ENCODE measurements around the gene PLEKHG4. TPM values are rescaled to one million over a fixed set of nuclear protein-coding genes. Genes with fewer than 3 reads are reported as not detected.

Gene PLEKHG4
- total RNA-seq, 2 experiments from 2014 or later: 7.7 to 12.8 TPM

- DNase-seq: peak; percentile 59
- Mint-ChIP-seq H3K27ac (no peak overlapping the region), H3K27me3 (no peaks in the 10 kb centered on the region), H3K4me3 (no peak overlapping the region), H3K36me3 (no peaks in the 10 kb centered on the region), H3K9me3 (ENCODE audit: low read depth) (no peaks in the 10 kb centered on the region), H3K4me1 (no peaks in the 10 kb centered on the region)
- CTCF ChIA-PET: interaction anchor here (0.7 to 2.4 kb wide), 19 partner anchors 10 to 204 kb away, joined by 3 to 30 read pairs (median 4); partner anchors contain the start of genes FHOD1, KCTD19, LRRC36 and PLEKHG4
- peak; percentile 59 for ATAC-seq
Observed at GRCh38 chr16:67260426-67261063, 18.8 kb upstream of the PLEKHG4 start.

- Mint-ChIP-seq H3K9me3 (ENCODE audit: low read depth) (no peaks in the 10 kb centered on the region), H3K4me1 (no peaks in the 10 kb centered on the region), H3K4me3 (no peak overlapping the region), H3K27me3 (no peaks in the 10 kb centered on the region), H3K27ac (peak overlapping the region; percentile 3), H3K36me3 (no peaks in the 10 kb centered on the region)
- CTCF ChIA-PET: interaction anchor here (1.2 to 1.4 kb wide), 2 partner anchors 11 to 16 kb away, joined by 3 to 6 read pairs; partner anchors contain the start of gene FHOD1
- ATAC-seq (no peak), DNase-seq (no peak)
Observed at GRCh38 chr16:67263201-67263600, 16.1 kb upstream of the PLEKHG4 start.

- no peak overlapping the region for H3K27ac Mint-ChIP-seq
- DNase-seq: no peak
- no peak overlapping the region for H3K4me3 Mint-ChIP-seq
- no peaks in the 10 kb centered on the region for H3K36me3 Mint-ChIP-seq
- H3K4me1 Mint-ChIP-seq: no peaks in the 10 kb centered on the region
- ATAC-seq: no peak
- CTCF ChIA-PET: interaction anchor here (0.8 to 1.4 kb wide), 4 partner anchors 8 to 135 kb away, joined by 3 to 6 read pairs (median 3); partner anchors contain the start of gene FHOD1
- H3K9me3 Mint-ChIP-seq (ENCODE audit: low read depth): no peaks in the 10 kb centered on the region
- no peaks in the 10 kb centered on the region for H3K27me3 Mint-ChIP-seq
Observed at GRCh38 chr16:67264277-67264676, 15.1 kb upstream of the PLEKHG4 start.

- Mint-ChIP-seq H3K27me3 (no peaks in the 10 kb centered on the region), H3K9me3 (ENCODE audit: low read depth) (no peaks in the 10 kb centered on the region), H3K4me3 (no peak overlapping the region), H3K27ac (no peak overlapping the region), H3K36me3 (no peaks in the 10 kb centered on the region), H3K4me1 (no peaks in the 10 kb centered on the region)
- ATAC-seq (no peak), DNase-seq (no peak)
- CTCF ChIA-PET: interaction anchor here (1.2 to 1.4 kb wide), 2 partner anchors 9 to 18 kb away, joined by 3 to 6 read pairs; partner anchors contain the start of gene FHOD1
Observed at GRCh38 chr16:67264866-67265265, 14.5 kb upstream of the PLEKHG4 start.

- Mint-ChIP-seq H3K9me3 (ENCODE audit: low read depth) (no peaks in the 10 kb centered on the region), H3K36me3 (no peaks in the 10 kb centered on the region), H3K27ac (no peak overlapping the region), H3K4me1 (no peaks in the 10 kb centered on the region), H3K4me3 (no peak overlapping the region), H3K27me3 (no peaks in the 10 kb centered on the region)
- DNase-seq (no peak), ATAC-seq (no peak)
- CTCF ChIA-PET: interaction anchor here (1.2 to 2.9 kb wide), 3 partner anchors 13 to 134 kb away, joined by 3 to 11 read pairs (median 4); no protein-coding TSS in a partner anchor
Observed at GRCh38 chr16:67265834-67266233, 13.5 kb upstream of the PLEKHG4 start.

- CTCF ChIA-PET: interaction anchor here (1.6 to 2.9 kb wide), 2 partner anchors 10 to 12 kb away, joined by 4 to 11 read pairs; no protein-coding TSS in a partner anchor
- no peaks in the 10 kb centered on the region for H3K9me3 Mint-ChIP-seq (ENCODE audit: low read depth)
- ATAC-seq: no peak
- no peak overlapping the region for H3K27ac Mint-ChIP-seq
- no peaks in the 10 kb centered on the region for H3K36me3 Mint-ChIP-seq
- H3K27me3 Mint-ChIP-seq: no peaks in the 10 kb centered on the region
- H3K4me1 Mint-ChIP-seq: no peaks in the 10 kb centered on the region
- H3K4me3 Mint-ChIP-seq: no peak overlapping the region
- DNase-seq: no peak
Observed at GRCh38 chr16:67268136-67268579, 11.2 kb upstream of the PLEKHG4 start.

GRCh38 chr16:67269766-67270165, 9.6 kb upstream of the PLEKHG4 start:
- ATAC-seq: no peak

GRCh38 chr16:67270931-67271338, 8.4 kb upstream of the PLEKHG4 start:
- no peak overlapping the region for H3K27ac Mint-ChIP-seq
- no peaks in the 10 kb centered on the region for H3K27me3 Mint-ChIP-seq
- no peaks in the 10 kb centered on the region for H3K9me3 Mint-ChIP-seq (ENCODE audit: low read depth)
- H3K4me3 Mint-ChIP-seq: no peak overlapping the region
- DNase-seq (no peak), ATAC-seq (no peak)
- H3K36me3 Mint-ChIP-seq: peaks cover 5% of the 10 kb centered on the region
- CTCF ChIA-PET: interaction anchor here (0.8 to 1.5 kb wide), 3 partner anchors 7 to 23 kb away, joined by 3 to 6 read pairs (median 4); no protein-coding TSS in a partner anchor
- H3K4me1 Mint-ChIP-seq: peaks cover 1% of the 10 kb centered on the region

More at GRCh38 chr16:67269766-67270165, 9.6 kb upstream of the PLEKHG4 start:
- CTCF ChIA-PET: interaction anchor here (0.8 to 1.5 kb wide), 2 partner anchors 9 to 21 kb away, joined by 3 to 4 read pairs; no protein-coding TSS in a partner anchor
- no peak overlapping the region for H3K27ac Mint-ChIP-seq
- H3K9me3 Mint-ChIP-seq (ENCODE audit: low read depth): no peaks in the 10 kb centered on the region
- H3K36me3 Mint-ChIP-seq: peaks cover 2% of the 10 kb centered on the region
- DNase-seq: no peak
- no peaks in the 10 kb centered on the region for H3K27me3 Mint-ChIP-seq
- no peaks in the 10 kb centered on the region for H3K4me1 Mint-ChIP-seq
- H3K4me3 Mint-ChIP-seq: no peak overlapping the region

- DNase-seq: no peak
- no peaks in the 10 kb centered on the region for H3K9me3 Mint-ChIP-seq (ENCODE audit: low read depth)
- H3K27me3 Mint-ChIP-seq: no peaks in the 10 kb centered on the region
- H3K36me3 Mint-ChIP-seq: peaks cover 7% of the 10 kb centered on the region
- H3K27ac Mint-ChIP-seq: no peak overlapping the region
- peaks cover 3% of the 10 kb centered on the region for H3K4me1 Mint-ChIP-seq
- H3K4me3 Mint-ChIP-seq: no peak overlapping the region
- peak; percentile 20 for ATAC-seq
- CTCF ChIA-PET: interaction anchor here (1.0 kb wide), 1 partner anchor 23 kb away, joined by 3 read pairs; no protein-coding TSS in a partner anchor
Observed at GRCh38 chr16:67271446-67271845, 7.9 kb upstream of the PLEKHG4 start.

GRCh38 chr16:67275321-67275720, 4.0 kb upstream of the PLEKHG4 start:
- CTCF ChIA-PET: no interaction called here
- H3K4me3 Mint-ChIP-seq: no peak overlapping the region
- DNase-seq: no peak
- no peak overlapping the region for H3K27ac Mint-ChIP-seq
- peaks cover 19% of the 10 kb centered on the region for H3K4me1 Mint-ChIP-seq
- no peaks in the 10 kb centered on the region for H3K9me3 Mint-ChIP-seq (ENCODE audit: low read depth)
- peaks cover 9% of the 10 kb centered on the region for H3K36me3 Mint-ChIP-seq
- no peak for ATAC-seq
- H3K27me3 Mint-ChIP-seq: no peaks in the 10 kb centered on the region

- no peak for DNase-seq
- Mint-ChIP-seq H3K36me3 (peaks cover 9% of the 10 kb centered on the region), H3K4me3 (peak overlapping the region; percentile 24), H3K4me1 (peaks cover 19% of the 10 kb centered on the region), H3K27ac (peak overlapping the region; percentile 67), H3K27me3 (no peaks in the 10 kb centered on the region), H3K9me3 (ENCODE audit: low read depth) (no peaks in the 10 kb centered on the region)
- CTCF ChIA-PET: interaction anchor here (0.7 to 4.7 kb wide), 12 partner anchors 15 to 184 kb away, joined by 3 to 18 read pairs (median 4); partner anchors contain the start of gene ZDHHC1
- ATAC-seq: no peak
Observed at GRCh38 chr16:67277294-67277998, 1.9 kb upstream of the PLEKHG4 start.

GRCh38 chr16:67277999-67278772, 1.1 kb upstream of the PLEKHG4 start:
- ATAC-seq: no peak
- Mint-ChIP-seq H3K36me3 (peaks cover 9% of the 10 kb centered on the region), H3K9me3 (ENCODE audit: low read depth) (no peaks in the 10 kb centered on the region), H3K27ac (peak overlapping the region; percentile 78), H3K4me3 (peak overlapping the region; percentile 80), H3K4me1 (peaks cover 19% of the 10 kb centered on the region), H3K27me3 (no peaks in the 10 kb centered on the region)
- DNase-seq: no peak
- CTCF ChIA-PET: interaction anchor here (0.5 to 4.7 kb wide), 30 partner anchors 8 to 383 kb away, joined by 3 to 18 read pairs (median 4); partner anchors contain the start of genes E2F4, KCTD19, LRRC36 and ZDHHC1

Data from activated CD8-positive, alpha-beta memory T cell treated with anti-CD3 and anti-CD28 coated beads, Interleukin-2, amount 10 ng/mL, durations not matched to agents 7 days and 5 days (primary cell).